ENCODE results near the gene HNRNPA2B1. TPM values are rescaled to one million over a fixed set of nuclear protein-coding genes. Genes with fewer than 3 reads are reported as not detected.
A peak's percentile ranks its signal among the peaks of the same experiment; 100 is the strongest.
"Not testable (repeated sequence)": the region's sequence is repeated elsewhere in the genome, so short reads cannot be mapped to it uniquely, and the experiment has no call there.

The HNRNPA2B1 gene
- total and polyA plus RNA-seq, 2 donors from 2014 or later, result 397 to 433 TPM

GRCh38 chr7:26167303-26167934 is 33.1 kb downstream of the HNRNPA2B1 start:
- Histone ChIP-seq H3K4me1 (ENCODE audit: control insufficient read depth in 2 of 3, insufficient read depth in 2 of 3, low read depth in 1 of 3, low read length in 3 of 3) (peaks cover 0 to 7% (median 0%) of the 10 kb centered on the region in 3 donors), H3K36me3 (ENCODE audit: control insufficient read depth in 2 of 3, insufficient read depth in 3 of 3, low read length in 3 of 3) (no peaks in the 10 kb centered on the region), H3K9me3 (ENCODE audit: control insufficient read depth in 2 of 3, insufficient read depth in 1 of 3, low read length in 3 of 3) (no peaks in the 10 kb centered on the region), H3K27ac (ENCODE audit: low read depth in 2 of 2, low read length in 2 of 2) (peak overlapping the region in 1 of 2 donors; percentile 41), H3K27me3 (ENCODE audit: control insufficient read depth, insufficient read depth, low read length) (no peaks in the 10 kb centered on the region), H3K9ac (ENCODE audit: low read length in 3 of 3) (no peak overlapping the region), H3K4me3 (ENCODE audit: low read length in 3 of 3) (no peak overlapping the region)
- no peak for DNase-seq
- intact Hi-C loops (cut with DNase I), result no loop called here
- FAIRE-seq, result no peak
- TF ChIP-seq CTCF (IDR thresholded peaks at IDR 0.05; ENCODE audit: borderline replicate concordance, extremely low read depth, insufficient read depth), result no peak

- Histone ChIP-seq H3K9me3 (ENCODE audit: control insufficient read depth in 2 of 3, insufficient read depth in 1 of 3, low read length in 3 of 3) (no peaks in the 10 kb centered on the region), H3K9ac (ENCODE audit: low read length in 3 of 3) (no peak overlapping the region), H3K27ac (ENCODE audit: low read depth in 2 of 2, low read length in 2 of 2) (peak overlapping the region in 1 of 2 donors; percentile 32), H3K4me3 (ENCODE audit: low read length in 3 of 3) (no peak overlapping the region), H3K27me3 (ENCODE audit: control insufficient read depth, insufficient read depth, low read length) (no peaks in the 10 kb centered on the region), H3K36me3 (ENCODE audit: control insufficient read depth in 2 of 3, insufficient read depth in 3 of 3, low read length in 3 of 3) (no peaks in the 10 kb centered on the region), H3K4me1 (ENCODE audit: control insufficient read depth in 2 of 3, insufficient read depth in 2 of 3, low read depth in 1 of 3, low read length in 3 of 3) (peaks cover 0 to 7% (median 0%) of the 10 kb centered on the region in 3 donors)
- intact Hi-C loops (cut with DNase I), result no loop called here
- no peak for FAIRE-seq
- no peak for TF ChIP-seq CTCF (IDR thresholded peaks at IDR 0.05; ENCODE audit: borderline replicate concordance, extremely low read depth, insufficient read depth)
- peak in 1 of 5 donors; percentile 31 for DNase-seq
These were observed 33.8 kb downstream of the HNRNPA2B1 start for GRCh38 chr7:26166684-26167266.

GRCh38 chr7:26165950-26166683 is 34.4 kb downstream of the HNRNPA2B1 start:
- no peak for TF ChIP-seq CTCF (IDR thresholded peaks at IDR 0.05; ENCODE audit: borderline replicate concordance, extremely low read depth, insufficient read depth)
- H3K27ac ChIP-seq (ENCODE audit: low read depth in 2 of 2, low read length in 2 of 2), result no peak overlapping the region
- no peak for FAIRE-seq
- H3K9ac ChIP-seq (ENCODE audit: low read length in 3 of 3), result no peak overlapping the region
- H3K27me3 ChIP-seq (ENCODE audit: control insufficient read depth, insufficient read depth, low read length), result no peaks in the 10 kb centered on the region
- H3K4me3 ChIP-seq (ENCODE audit: low read length in 3 of 3), result no peak overlapping the region
- no peaks in the 10 kb centered on the region for H3K9me3 ChIP-seq (ENCODE audit: control insufficient read depth in 2 of 3, insufficient read depth in 1 of 3, low read length in 3 of 3)
- no peak for DNase-seq
- peaks cover 0 to 7% (median 0%) of the 10 kb centered on the region in 3 donors for H3K4me1 ChIP-seq (ENCODE audit: control insufficient read depth in 2 of 3, insufficient read depth in 2 of 3, low read depth in 1 of 3, low read length in 3 of 3)
- intact Hi-C loops (cut with DNase I), result no loop called here
- no peaks in the 10 kb centered on the region for H3K36me3 ChIP-seq (ENCODE audit: control insufficient read depth in 2 of 3, insufficient read depth in 3 of 3, low read length in 3 of 3)

- intact Hi-C loops (cut with DNase I); H3K27me3 ChIP-seq (ENCODE audit: control insufficient read depth, insufficient read depth, low read length); H3K4me3 ChIP-seq (ENCODE audit: low read length in 3 of 3); FAIRE-seq; H3K27ac ChIP-seq (ENCODE audit: low read depth in 2 of 2, low read length in 2 of 2); DNase-seq; H3K36me3 ChIP-seq (ENCODE audit: control insufficient read depth in 2 of 3, insufficient read depth in 3 of 3, low read length in 3 of 3); H3K9me3 ChIP-seq (ENCODE audit: control insufficient read depth in 2 of 3, insufficient read depth in 1 of 3, low read length in 3 of 3); H3K9ac ChIP-seq (ENCODE audit: low read length in 3 of 3): not testable (repeated sequence)
- H3K4me1 ChIP-seq (ENCODE audit: control insufficient read depth in 2 of 3, insufficient read depth in 2 of 3, low read depth in 1 of 3, low read length in 3 of 3), result peaks cover 0 to 14% (median 0%) of the 10 kb centered on the region in 3 donors
These were observed 36.7 kb downstream of the HNRNPA2B1 start for GRCh38 chr7:26163804-26164203.

Data from kidney (tissue), 14 donors.